TTC549 (cell line): Measurements from ENCODE around the gene CPLX3.
"Not testable (repeated sequence)": the region's sequence is repeated elsewhere in the genome, so short reads cannot be mapped to it uniquely, and the experiment has no call there.

Source experiments
- FAIRE-seq: peaks from 2 replicates; lab custom pipeline; 2012; peaks lifted over from hg19 to GRCh38; lab: Jason Lieb, UNC

The CPLX3 gene

DNA sequence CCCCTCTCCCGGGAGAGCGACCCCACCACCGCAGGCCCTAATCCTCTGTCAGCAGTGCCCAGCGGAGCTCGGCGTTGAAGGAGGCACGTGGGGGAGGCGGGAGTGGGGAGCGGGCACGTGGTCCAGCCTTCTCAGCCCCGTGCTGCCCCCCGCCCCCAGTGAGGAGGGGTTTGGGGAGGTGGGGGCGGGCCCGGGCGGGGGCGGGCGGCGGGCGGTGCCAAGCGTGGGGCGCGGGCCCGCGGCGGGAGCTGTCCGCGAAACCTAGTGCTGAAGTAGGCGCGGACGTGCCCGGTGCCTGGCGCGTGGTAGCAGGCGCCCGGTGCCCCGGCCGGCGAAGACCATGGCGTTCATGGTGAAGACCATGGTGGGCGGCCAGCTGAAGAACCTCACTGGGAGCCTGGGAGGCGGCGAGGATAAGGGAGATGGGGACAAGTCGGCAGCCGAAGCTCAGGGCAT is at the start of gene CPLX3:
CPLX3 (plus strand) TSS at position 264 of the 456 bp plus-strand sequence; CDS start at position 341, 77 bp downstream.
- no peak for FAIRE-seq

DNA sequence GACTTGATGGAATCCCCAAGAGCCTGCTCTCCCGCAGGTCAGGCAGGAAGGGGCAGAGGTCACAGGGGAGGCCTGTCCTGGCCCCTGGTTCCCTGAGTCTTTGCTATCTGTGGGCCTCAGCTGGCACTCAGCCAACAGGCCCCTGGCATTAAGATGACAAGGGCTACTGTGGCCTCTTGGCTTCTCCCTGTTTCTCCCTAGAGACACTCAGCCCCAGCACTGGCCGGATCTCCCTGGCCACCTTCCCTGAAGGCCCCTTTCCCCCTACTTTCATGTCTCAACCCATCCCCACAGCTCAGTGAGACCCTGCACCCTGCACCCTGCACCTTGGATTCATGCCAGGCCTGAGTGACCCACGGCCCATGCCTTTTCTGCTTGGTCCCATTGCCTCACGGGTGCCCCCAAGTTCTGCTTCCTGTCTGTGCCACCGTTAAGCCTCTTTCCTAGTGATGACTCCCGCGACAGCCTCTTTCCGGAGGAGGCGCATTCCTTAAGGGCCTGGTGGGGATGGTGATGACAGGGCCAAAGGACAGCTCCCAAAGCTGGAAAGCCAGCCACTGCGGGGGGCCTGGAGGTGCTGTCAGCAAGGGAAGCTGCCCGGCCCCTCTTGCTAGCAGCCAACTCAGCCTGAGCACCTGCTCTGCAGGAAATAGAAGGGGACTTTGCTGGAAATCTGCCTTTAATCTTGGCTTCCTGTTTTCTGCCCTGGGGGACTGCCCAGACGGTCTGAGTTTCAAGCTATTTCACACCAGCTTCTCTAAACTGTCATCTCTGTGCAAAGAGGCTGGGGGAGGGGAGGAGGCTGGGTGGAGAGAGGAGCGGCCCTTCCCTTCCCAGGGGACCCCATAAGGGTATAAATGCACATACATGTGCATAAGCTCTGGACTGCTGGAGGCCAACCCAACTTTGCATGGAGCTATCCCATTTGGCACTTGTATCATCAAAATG is 49.3 kb upstream of the CPLX3 start:
- FAIRE-seq, result no peak

- no peak for FAIRE-seq
These were observed 48.4 kb upstream of the CPLX3 start for GRCh38 chr15:74777769-74778598.

GRCh38 chr15:74778599-74778970 is 47.8 kb upstream of the CPLX3 start:
- no peak for FAIRE-seq

DNA sequence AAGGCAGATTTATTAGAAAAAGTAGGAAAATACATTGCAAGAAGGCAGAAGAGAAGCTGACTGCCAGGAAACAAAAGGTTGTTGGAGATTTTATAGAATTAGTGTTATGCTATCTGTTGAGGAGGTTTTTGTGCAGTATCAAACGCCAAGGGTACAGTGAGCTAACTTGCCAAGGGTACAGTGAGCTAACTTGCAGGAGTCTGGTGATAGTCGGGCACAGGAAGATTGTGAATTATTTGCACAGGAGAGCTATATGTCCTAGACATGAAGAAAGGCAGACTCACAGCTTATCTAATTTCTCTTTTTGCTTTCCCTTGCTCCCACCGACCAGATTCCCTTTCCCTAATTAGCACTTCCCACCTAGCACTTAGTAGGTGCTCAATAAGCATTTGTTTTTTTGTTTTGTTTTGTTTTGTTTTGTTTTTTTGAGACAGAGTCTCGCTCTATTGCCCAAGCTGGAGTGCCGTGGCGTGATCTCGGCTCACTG is 47.2 kb upstream of the CPLX3 start:
- FAIRE-seq, result no peak

DNA sequence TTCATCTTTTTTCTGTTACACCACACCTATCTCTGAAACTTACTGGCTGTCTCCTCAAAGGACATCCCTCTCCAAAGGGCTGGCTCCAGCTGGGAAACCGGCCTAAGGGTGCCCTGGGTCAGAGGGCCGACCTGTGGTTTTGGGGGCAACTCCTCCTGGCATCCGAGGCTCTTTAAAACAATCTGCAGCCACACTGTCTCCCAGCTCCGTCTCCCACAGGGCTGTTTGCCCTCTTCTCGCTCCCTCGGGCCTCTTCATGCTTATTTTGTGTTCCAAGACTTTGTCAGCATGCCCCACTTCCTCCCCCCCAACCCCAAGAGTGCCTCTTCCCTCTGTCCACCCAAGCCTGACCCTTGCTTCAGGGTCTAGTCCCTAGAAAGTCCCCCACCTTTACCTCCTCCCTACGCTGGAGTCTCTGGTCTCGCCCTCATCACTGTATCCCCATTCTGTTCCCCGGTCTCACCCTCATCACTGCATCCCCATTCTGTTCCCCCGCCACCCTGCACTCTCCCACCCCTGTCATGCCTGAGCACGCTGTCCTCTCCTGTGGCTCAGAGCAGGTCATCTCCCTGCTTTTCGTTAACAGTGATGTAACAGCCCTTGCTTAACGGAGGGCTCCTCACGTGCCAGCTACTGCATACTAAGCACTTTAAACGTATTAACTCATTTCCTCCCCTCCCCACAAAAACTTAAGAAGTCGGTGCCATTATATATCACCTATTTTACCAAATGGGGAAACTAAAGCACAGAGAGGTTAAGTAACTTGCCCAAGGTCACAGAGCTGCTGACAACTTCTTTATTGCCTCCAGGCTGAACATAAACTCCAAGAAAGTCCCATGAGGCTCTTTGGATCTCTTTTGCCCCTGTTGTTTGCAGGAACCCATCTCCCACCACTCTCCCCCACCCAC is 45.6 kb upstream of the CPLX3 start:
- FAIRE-seq, result no peak

GRCh38 chr15:74781431-74782258 is 44.8 kb upstream of the CPLX3 start, which contains the start of gene CSK:
Gene CSK (plus strand): TSS chr15:74782080. CDS start chr15:74798298, 16,218 bp downstream.
- FAIRE-seq, result no peak

GRCh38 chr15:74782259-74783071 is 44.0 kb upstream of the CPLX3 start:
- FAIRE-seq, result no peak

GRCh38 chr15:74783072-74783807 is 43.2 kb upstream of the CPLX3 start:
- no peak for FAIRE-seq

DNA sequence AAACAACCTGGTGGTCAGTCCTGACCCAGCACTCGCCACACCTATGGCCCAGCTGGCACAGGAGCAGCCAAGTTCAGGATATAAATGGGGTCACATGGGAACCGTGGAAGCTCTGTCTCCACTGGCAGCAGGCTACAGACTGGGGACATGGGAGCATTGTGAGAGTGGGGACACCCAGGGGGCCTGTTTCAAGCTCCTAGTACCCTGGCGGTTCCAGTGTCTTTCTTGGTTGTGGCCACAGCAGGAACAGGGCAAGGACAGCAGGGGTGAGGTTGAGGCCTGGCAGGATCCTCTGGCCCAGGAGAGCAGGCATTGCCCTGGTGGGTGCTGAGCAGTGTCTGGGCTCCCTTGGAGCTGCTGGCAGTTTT is 42.6 kb upstream of the CPLX3 start:
- no peak for FAIRE-seq

GRCh38 chr15:74784426-74785193 is 41.8 kb upstream of the CPLX3 start:
- FAIRE-seq, result no peak

DNA sequence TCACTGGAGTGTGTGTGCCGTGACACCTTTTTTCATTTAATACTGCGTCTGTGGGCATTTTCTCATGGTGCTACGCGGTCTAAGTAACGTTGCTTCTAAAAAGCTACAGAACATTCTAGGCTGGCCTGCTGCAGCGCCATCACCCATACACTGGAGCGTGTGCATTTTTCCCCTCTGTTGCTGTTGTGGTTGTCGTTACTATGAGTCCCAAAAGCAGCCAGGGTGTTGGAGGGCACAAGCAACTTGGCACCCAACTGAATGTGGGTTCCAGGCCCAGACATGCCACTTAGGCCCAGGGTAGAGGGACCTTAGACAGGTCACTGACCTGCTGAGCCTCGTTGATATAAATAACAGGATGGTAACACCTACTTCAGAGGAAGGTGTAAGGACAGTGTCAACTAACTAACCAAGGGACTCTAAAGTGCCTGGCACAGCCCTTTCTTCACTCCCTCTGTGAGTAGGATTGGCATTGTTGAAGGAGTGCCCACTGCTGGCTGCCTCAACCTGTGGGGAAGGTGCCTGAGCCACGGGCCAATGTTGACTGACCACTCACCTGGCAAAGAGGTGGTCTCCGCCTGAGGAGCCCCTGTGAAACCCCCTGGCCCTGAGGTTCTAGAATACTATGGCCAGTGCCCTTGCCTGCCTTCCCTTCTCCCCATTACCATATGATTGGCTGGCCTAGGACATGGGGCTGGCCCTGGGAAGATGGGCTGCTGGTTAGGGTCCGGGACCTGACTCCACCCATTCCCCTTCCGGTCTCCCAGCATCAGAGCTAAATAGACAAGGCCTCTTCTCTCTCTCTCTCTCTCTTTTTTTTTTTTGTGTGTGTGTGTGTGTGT is 41.0 kb upstream of the CPLX3 start:
- FAIRE-seq, result no peak

DNA sequence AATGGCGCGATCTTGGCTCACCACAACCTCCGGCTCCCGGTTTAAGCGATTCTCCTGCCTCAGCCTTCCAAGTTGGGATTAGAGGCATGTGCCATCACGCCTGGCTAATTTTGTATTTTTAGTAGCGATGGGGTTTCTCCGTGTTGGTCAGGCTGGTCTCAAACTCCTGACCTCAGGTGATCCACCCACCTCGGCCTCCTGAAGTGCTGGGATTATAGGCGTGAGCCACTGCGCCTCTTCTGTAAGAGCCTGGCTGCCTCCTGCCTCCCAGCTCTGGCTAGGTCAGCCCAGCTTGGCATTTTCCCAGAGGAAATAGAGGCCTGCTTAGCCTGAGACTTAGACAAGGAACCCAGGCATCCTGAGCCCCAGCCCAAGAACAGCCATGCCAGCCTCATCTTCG is 40.3 kb upstream of the CPLX3 start:
- not testable (repeated sequence) for FAIRE-seq

- no peak for FAIRE-seq
These were observed 39.8 kb upstream of the CPLX3 start for GRCh38 chr15:74786551-74787165.

DNA sequence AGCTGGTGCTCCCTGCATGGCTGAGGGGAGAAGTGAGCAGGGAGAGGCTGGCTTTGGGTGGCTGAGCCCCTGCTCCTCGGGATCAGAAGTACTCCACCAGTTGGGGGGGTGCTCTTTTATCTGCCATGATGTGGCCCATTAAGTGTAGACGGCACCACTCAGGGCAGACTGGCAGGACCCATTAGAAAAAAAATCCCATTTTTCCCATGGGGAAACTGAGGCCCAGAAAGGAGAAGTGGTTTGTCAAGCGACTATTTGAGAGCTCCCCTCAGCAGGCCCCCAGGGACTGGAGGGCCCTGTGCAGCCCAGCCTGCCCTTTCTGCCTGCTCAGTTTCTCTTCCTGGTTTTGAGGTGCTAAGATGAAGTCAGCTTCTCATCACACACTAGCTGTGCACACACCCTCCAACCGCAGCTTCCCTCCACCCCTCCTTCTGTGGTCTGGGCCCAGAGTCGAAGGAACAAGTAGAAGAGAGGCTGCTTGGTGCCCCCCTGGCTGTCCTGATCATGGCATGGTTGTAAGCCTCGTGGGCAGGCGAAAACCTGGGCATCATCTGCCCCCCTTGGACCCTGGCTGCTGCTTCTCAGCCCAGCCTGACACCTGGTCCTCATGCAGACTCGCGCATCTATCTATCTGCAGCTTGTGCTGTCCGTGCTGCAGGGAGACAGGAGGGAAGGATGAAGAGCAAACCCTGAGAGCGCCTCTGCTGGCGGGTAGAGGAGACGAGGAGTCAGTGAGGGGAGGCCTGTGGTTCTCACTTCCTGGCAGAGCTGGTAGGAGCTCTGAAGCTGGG is 39.0 kb upstream of the CPLX3 start:
- FAIRE-seq, result no peak

GRCh38 chr15:74788042-74788682 is 38.3 kb upstream of the CPLX3 start:
- FAIRE-seq, result no peak
